HL-60 (cell line): ENCODE results near the gene OSBPL10.

ENCODE experiments used
- DNase-seq, 2 experiments: peaks; one replicate each; pipeline ENCODE4 v3.0.0-alpha.2; 2010 to 2020; ENCODE audit warnings: low read depth in 1 of 2, low spot score in 1 of 2
- H3K27ac ChIP-seq: fragments of 250-450 bp; sonication (Bioruptor Pico); replicated peaks from 2 replicates; pipeline ENCODE4 v1.5.1; 2020; ENCODE audit warnings: mild to moderate bottlenecking, moderate library complexity
- H3K27me3 ChIP-seq: fragments of 250-450 bp; sonication (Bioruptor Pico); 2 replicates; pipeline ENCODE4 v1.5.1; 2021; ENCODE audit warnings: mild to moderate bottlenecking, moderate library complexity; ENCODE audit not compliant: insufficient read depth, poor library complexity, severe bottlenecking
- H3K4me3 ChIP-seq: replicated peaks from 2 replicates; pipeline ENCODE4 v1.5.1; 2011; ENCODE audit warnings: mild to moderate bottlenecking, control low read depth, low read length; ENCODE audit not compliant: insufficient read depth
- CTCF ChIP-seq: IDR thresholded peaks from one replicate; pipeline ENCODE4 v1.5.1; 2011; ENCODE audit warnings: low read length, control low read depth, inconsistent platforms; ENCODE audit not compliant: insufficient read depth
- GABPA ChIP-seq: IDR thresholded peaks from 2 replicates; pipeline ENCODE4 v1.6.1; 2012; ENCODE audit warnings: low read depth
- POLR2AphosphoS5 ChIP-seq: IDR thresholded peaks from 2 replicates; pipeline ENCODE4 v1.6.1; 2012; ENCODE audit warnings: low read depth
- REST ChIP-seq: IDR thresholded peaks from 2 replicates; pipeline ENCODE4 v1.6.1; 2012; ENCODE audit warnings: low read depth; ENCODE audit not compliant: insufficient replicate concordance
- SPI1 ChIP-seq: IDR thresholded peaks from 2 replicates; pipeline ENCODE4 v1.6.1; 2012; ENCODE audit warnings: low read depth, mild to moderate bottlenecking, borderline replicate concordance

OSBPL10 gene

GRCh38 chr3:31740397-31740796, 240.7 kb downstream of the OSBPL10 start:
- no peak for TF ChIP-seq GABPA
- TF ChIP-seq POLR2AphosphoS5: no peak
- TF ChIP-seq CTCF: no peak
- no peak for TF ChIP-seq SPI1
- TF ChIP-seq REST: no peak
- Histone ChIP-seq H3K27ac (no peak overlapping the region), H3K4me3 (no peak overlapping the region), H3K27me3 (no peaks in the 10 kb centered on the region)
- no peak for DNase-seq

GRCh38 chr3:31738412-31738811, 242.7 kb downstream of the OSBPL10 start:
- DNase-seq: no peak
- H3K27ac ChIP-seq: no peak overlapping the region
- H3K27me3 ChIP-seq: no peaks in the 10 kb centered on the region
- TF ChIP-seq POLR2AphosphoS5 (no peak), CTCF (no peak), GABPA (no peak), REST (no peak)
- no peak overlapping the region for H3K4me3 ChIP-seq

GRCh38 chr3:31735667-31736066, 245.4 kb downstream of the OSBPL10 start:
- Histone ChIP-seq H3K4me3 (no peak overlapping the region), H3K27me3 (no peaks in the 10 kb centered on the region), H3K27ac (no peak overlapping the region)
- TF ChIP-seq POLR2AphosphoS5 (no peak), CTCF (no peak), SPI1 (no peak), REST (no peak), GABPA (no peak)
- DNase-seq: no peak
